Stimulated activated CD4-positive, alpha-beta T cell treated with anti-CD3 and anti-CD28 coated beads, TNF-alpha, amount 100 ng/mL, for 24 hours (primary cell): ENCODE data around the gene ENTR1.

Experiments
- DNase-seq, 3 experiments: peaks; one replicate each; pipeline ENCODE4 v3.0.0-alpha.2; 2020; ENCODE audit warnings: low read depth in 3 of 3

ENTR1 gene

GRCh38 chr9:136362450-136362784 is 48.0 kb downstream of the ENTR1 start:
- no peak for DNase-seq

GRCh38 chr9:136361754-136362449 is 48.5 kb downstream of the ENTR1 start:
- DNase-seq: no peak

- no peak for DNase-seq
These were observed 49.2 kb downstream of the ENTR1 start for GRCh38 chr9:136361047-136361753.

- no peak for DNase-seq
These were observed 50.4 kb downstream of the ENTR1 start for GRCh38 chr9:136359774-136360718.

- no peak for DNase-seq
These were observed 51.5 kb downstream of the ENTR1 start for GRCh38 chr9:136358888-136359287.

- DNase-seq: no peak
These were observed 52.4 kb downstream of the ENTR1 start for GRCh38 chr9:136358016-136358415.

GRCh38 chr9:136357202-136357725 is 53.1 kb downstream of the ENTR1 start:
- no peak for DNase-seq

GRCh38 chr9:136355616-136356557 is 54.5 kb downstream of the ENTR1 start:
- no peak for DNase-seq

GRCh38 chr9:136354592-136355085 is 55.8 kb downstream of the ENTR1 start:
- DNase-seq: no peak

GRCh38 chr9:136353757-136354488 is 56.5 kb downstream of the ENTR1 start:
- DNase-seq: no peak

GRCh38 chr9:136353088-136353487 is 57.3 kb downstream of the ENTR1 start:
- DNase-seq: no peak

GRCh38 chr9:136352682-136353081 is 57.7 kb downstream of the ENTR1 start:
- DNase-seq: no peak
